ENCODE measurements around the gene RNF133.

DNA sequence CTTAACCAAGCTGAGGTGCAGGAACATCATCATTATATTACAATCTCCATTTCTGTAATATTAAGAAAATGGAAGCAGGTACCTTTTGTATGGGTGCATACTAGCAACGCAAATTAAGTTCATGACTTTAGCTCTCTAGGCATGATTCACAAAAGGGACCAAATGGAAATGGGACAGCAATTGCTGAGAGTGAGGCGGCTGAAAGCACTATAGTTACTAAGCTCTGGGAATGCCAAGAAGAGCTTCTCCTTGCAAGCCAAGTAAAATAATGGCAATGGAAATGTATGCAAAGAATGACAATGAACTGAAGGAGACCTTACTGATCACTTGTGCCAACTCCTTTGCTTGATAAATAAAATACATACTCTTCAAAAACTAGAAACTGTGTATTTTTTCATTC, 40.0 kb upstream of the RNF133 start:
- TF ChIP-seq, protein P1, sequence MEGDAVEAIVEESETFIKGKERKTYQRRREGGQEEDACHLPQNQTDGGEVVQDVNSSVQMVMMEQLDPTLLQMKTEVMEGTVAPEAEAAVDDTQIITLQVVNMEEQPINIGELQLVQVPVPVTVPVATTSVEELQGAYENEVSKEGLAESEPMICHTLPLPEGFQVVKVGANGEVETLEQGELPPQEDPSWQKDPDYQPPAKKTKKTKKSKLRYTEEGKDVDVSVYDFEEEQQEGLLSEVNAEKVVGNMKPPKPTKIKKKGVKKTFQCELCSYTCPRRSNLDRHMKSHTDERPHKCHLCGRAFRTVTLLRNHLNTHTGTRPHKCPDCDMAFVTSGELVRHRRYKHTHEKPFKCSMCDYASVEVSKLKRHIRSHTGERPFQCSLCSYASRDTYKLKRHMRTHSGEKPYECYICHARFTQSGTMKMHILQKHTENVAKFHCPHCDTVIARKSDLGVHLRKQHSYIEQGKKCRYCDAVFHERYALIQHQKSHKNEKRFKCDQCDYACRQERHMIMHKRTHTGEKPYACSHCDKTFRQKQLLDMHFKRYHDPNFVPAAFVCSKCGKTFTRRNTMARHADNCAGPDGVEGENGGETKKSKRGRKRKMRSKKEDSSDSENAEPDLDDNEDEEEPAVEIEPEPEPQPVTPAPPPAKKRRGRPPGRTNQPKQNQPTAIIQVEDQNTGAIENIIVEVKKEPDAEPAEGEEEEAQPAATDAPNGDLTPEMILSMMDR (IDR thresholded peaks at IDR 0.05): no peak
- no peak for TF ChIP-seq POLR2A (IDR thresholded peaks at IDR 0.05)
